GM21619 (cell line): ENCODE data around the gene SLC16A8.

Experiments used
- ATAC-seq: cut with Tn5 transposase; IDR thresholded peaks from one replicate; pipeline ENCODE4 v1.9.1; 2021; ENCODE audit not compliant: unreplicated experiment

Gene SLC16A8

GRCh38 chr22:38074181-38075104 lies 9.5 kb downstream of the SLC16A8 start:
- no peak for ATAC-seq

GRCh38 chr22:38073150-38074130 lies 10.5 kb downstream of the SLC16A8 start:
- no peak for ATAC-seq

- no peak for ATAC-seq
These were observed 11.4 kb downstream of the SLC16A8 start for GRCh38 chr22:38072322-38073149.

- no peak for ATAC-seq
These were observed 12.3 kb downstream of the SLC16A8 start for GRCh38 chr22:38071421-38072321.

- ATAC-seq, result no peak
These were observed 13.6 kb downstream of the SLC16A8 start for GRCh38 chr22:38070250-38070921.

- no peak for ATAC-seq
These were observed 14.4 kb downstream of the SLC16A8 start for GRCh38 chr22:38069372-38070249.

- no peak for ATAC-seq
These were observed 15.2 kb downstream of the SLC16A8 start for GRCh38 chr22:38068641-38069371.

GRCh38 chr22:38067761-38068360 lies 16.1 kb downstream of the SLC16A8 start:
- ATAC-seq, result no peak

GRCh38 chr22:38067028-38067415 lies 17.0 kb downstream of the SLC16A8 start:
- ATAC-seq, result no peak

GRCh38 chr22:38066381-38067027 lies 17.5 kb downstream of the SLC16A8 start:
- no peak for ATAC-seq

GRCh38 chr22:38065539-38065938 lies 18.4 kb downstream of the SLC16A8 start:
- ATAC-seq, result no peak

- no peak for ATAC-seq
These were observed 21.2 kb downstream of the SLC16A8 start for GRCh38 chr22:38062791-38063190.

- no peak for ATAC-seq
These were observed 26.8 kb downstream of the SLC16A8 start, which contains the start of gene PICK1 for GRCh38 chr22:38056969-38057891. PICK1 (plus strand) TSS chr22:38057404; CDS start chr22:38057810, 406 bp downstream.

- no peak for ATAC-seq
These were observed 31.8 kb downstream of the SLC16A8 start for GRCh38 chr22:38051900-38052862.
